ENCODE measurements around the gene NTRK2. TPM values are rescaled to one million over a fixed set of nuclear protein-coding genes. Genes with fewer than 3 reads are reported as not detected.

The NTRK2 gene
- polyA plus RNA-seq, 1 donor (not counting 4 experiments of a cell fraction or from before 2014, with no cell fraction given) = 0.08 TPM

DNA sequence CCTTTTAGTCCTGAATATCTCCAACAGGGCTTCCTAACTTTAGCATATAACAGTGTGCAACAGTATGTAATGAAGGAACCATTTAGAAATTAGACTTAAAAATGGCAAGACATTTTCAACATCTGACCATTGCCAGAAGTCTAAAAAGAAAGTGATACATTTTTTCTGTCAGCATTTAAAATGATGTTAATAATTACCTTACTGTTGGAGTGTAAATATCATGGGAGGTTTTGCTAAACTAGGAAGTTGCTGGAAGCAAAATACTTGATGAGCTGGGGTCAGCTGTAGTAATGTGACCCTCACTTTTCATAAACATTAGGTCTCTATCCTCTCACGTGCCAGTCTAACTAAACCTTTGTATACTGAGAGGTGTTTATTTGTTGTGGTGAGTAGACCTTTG is 68.8 kb downstream of the NTRK2 start:
- Histone ChIP-seq H3K27me3 (ENCODE audit: control insufficient read depth, extremely low read depth, insufficient read depth, low read length) (peaks cover 3% of the 10 kb centered on the region), H3K9me1 (ENCODE audit: control insufficient read depth, extremely low read depth, insufficient read depth, low read length) (no peaks in the 10 kb centered on the region), H2AFZ (ENCODE audit: control insufficient read depth, low read length) (no peak overlapping the region), H3K9ac (ENCODE audit: control insufficient read depth, extremely low read depth, insufficient read depth, low read length) (no peak overlapping the region), H3K27ac (ENCODE audit: control insufficient read depth, insufficient read depth, low read length) (no peak overlapping the region), H3K4me1 (ENCODE audit: control insufficient read depth, extremely low read depth, insufficient read depth, low read length) (no peaks in the 10 kb centered on the region), H3K4me3 (ENCODE audit: control insufficient read depth in 2 of 3, extremely low read depth in 1 of 3, insufficient read depth in 2 of 3, low read depth in 1 of 3, low read length in 3 of 3) (no peak overlapping the region), H3K4me2 (ENCODE audit: control insufficient read depth, extremely low read depth, insufficient read depth, low read depth, low read length) (no peak overlapping the region), H3K79me2 (ENCODE audit: control insufficient read depth, insufficient read depth, low read length) (no peaks in the 10 kb centered on the region), H4K20me1 (ENCODE audit: control insufficient read depth, extremely low read depth, insufficient read depth, low read length) (no peaks in the 10 kb centered on the region), H3K36me3 (ENCODE audit: control insufficient read depth in 2 of 2, extremely low read depth in 1 of 2, insufficient read depth in 2 of 2, low read length in 2 of 2) (no peaks in the 10 kb centered on the region), H3K9me3 (ENCODE audit: control insufficient read depth, low read depth, low read length) (no peaks in the 10 kb centered on the region)
- FAIRE-seq (no peak), DNase-seq (ENCODE audit: low read depth, low spot score) (no peak)
- TF ChIP-seq, protein P1, sequence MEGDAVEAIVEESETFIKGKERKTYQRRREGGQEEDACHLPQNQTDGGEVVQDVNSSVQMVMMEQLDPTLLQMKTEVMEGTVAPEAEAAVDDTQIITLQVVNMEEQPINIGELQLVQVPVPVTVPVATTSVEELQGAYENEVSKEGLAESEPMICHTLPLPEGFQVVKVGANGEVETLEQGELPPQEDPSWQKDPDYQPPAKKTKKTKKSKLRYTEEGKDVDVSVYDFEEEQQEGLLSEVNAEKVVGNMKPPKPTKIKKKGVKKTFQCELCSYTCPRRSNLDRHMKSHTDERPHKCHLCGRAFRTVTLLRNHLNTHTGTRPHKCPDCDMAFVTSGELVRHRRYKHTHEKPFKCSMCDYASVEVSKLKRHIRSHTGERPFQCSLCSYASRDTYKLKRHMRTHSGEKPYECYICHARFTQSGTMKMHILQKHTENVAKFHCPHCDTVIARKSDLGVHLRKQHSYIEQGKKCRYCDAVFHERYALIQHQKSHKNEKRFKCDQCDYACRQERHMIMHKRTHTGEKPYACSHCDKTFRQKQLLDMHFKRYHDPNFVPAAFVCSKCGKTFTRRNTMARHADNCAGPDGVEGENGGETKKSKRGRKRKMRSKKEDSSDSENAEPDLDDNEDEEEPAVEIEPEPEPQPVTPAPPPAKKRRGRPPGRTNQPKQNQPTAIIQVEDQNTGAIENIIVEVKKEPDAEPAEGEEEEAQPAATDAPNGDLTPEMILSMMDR (optimal IDR thresholded peaks at IDR 0.05 in 1 of 3, IDR thresholded peaks at IDR 0.05 in 1 of 3, conservative IDR thresholded peaks at IDR 0.05 in 1 of 3; ENCODE audit: extremely low read depth in 1 of 3, insufficient read depth in 2 of 3, low read length in 3 of 3) = no peak
- TF ChIP-seq EZH2 (IDR thresholded peaks at IDR 0.05; ENCODE audit: low read length) = no peak
- dilution Hi-C loops (cut with MboI; ENCODE audit: extremely low pct_ligation_motif_present, low sequenced_read_pairs) = no loop called here

DNA sequence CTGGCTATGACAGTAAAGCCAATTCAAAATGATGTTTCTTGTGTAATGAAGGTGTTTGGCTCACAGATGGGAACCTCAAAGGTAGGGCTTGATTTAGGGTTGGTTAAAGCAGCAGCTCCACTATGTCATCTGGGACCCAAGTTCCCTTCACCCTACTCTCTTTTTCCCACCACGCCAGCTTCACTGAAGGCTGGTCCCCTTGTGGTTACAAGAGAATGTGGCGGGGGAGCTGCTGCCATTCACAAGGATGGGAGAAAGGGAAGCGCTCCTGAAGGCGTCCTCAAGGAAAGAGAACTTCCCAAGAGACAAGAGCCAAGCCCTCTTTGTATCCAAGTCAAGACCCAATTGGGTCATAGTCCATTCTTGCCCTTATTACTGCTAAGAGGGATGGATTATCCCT is 72.7 kb downstream of the NTRK2 start:
- Histone ChIP-seq H4K20me1 (ENCODE audit: control insufficient read depth, extremely low read depth, insufficient read depth, low read length) (no peaks in the 10 kb centered on the region), H3K36me3 (ENCODE audit: control insufficient read depth in 2 of 2, extremely low read depth in 1 of 2, insufficient read depth in 2 of 2, low read length in 2 of 2) (no peaks in the 10 kb centered on the region), H3K4me2 (ENCODE audit: control insufficient read depth, extremely low read depth, insufficient read depth, low read depth, low read length) (no peak overlapping the region), H3K4me1 (ENCODE audit: control insufficient read depth, extremely low read depth, insufficient read depth, low read length) (no peaks in the 10 kb centered on the region), H3K27me3 (ENCODE audit: control insufficient read depth, extremely low read depth, insufficient read depth, low read length) (no peaks in the 10 kb centered on the region), H3K9me3 (ENCODE audit: control insufficient read depth, low read depth, low read length) (no peaks in the 10 kb centered on the region), H3K27ac (ENCODE audit: control insufficient read depth, insufficient read depth, low read length) (no peak overlapping the region), H3K4me3 (ENCODE audit: control insufficient read depth in 2 of 3, extremely low read depth in 1 of 3, insufficient read depth in 2 of 3, low read depth in 1 of 3, low read length in 3 of 3) (no peak overlapping the region), H3K9me1 (ENCODE audit: control insufficient read depth, extremely low read depth, insufficient read depth, low read length) (no peaks in the 10 kb centered on the region), H2AFZ (ENCODE audit: control insufficient read depth, low read length) (no peak overlapping the region), H3K79me2 (ENCODE audit: control insufficient read depth, insufficient read depth, low read length) (no peaks in the 10 kb centered on the region), H3K9ac (ENCODE audit: control insufficient read depth, extremely low read depth, insufficient read depth, low read length) (no peak overlapping the region)
- TF ChIP-seq, protein P1 (optimal IDR thresholded peaks at IDR 0.05 in 1 of 3, IDR thresholded peaks at IDR 0.05 in 1 of 3, conservative IDR thresholded peaks at IDR 0.05 in 1 of 3; ENCODE audit: extremely low read depth in 1 of 3, insufficient read depth in 2 of 3, low read length in 3 of 3) = no peak
- DNase-seq (ENCODE audit: low read depth, low spot score) = no peak
- no peak for FAIRE-seq
- dilution Hi-C loops (cut with MboI; ENCODE audit: extremely low pct_ligation_motif_present, low sequenced_read_pairs) = no loop called here
